Activated effector memory CD4-positive, alpha-beta T cell treated with Interleukin-2 at 50 U/mL for 16 hours (primary cell): ENCODE results near the gene RPS6KA6.

Source experiments
- DNase-seq: peaks from one replicate; pipeline ENCODE4 v3.0.0-alpha.2; 2020

The RPS6KA6 gene

GRCh38 chrX:84187533-84188319 lies at the start of gene RPS6KA6:
RPS6KA6 (minus strand) TSS chrX:84188199; CDS start chrX:84187899, 300 bp downstream.
- no peak for DNase-seq

GRCh38 chrX:84224741-84225140 lies 36.7 kb upstream of the RPS6KA6 start:
- no peak for DNase-seq

GRCh38 chrX:84223261-84223660 lies 35.3 kb upstream of the RPS6KA6 start:
- no peak for DNase-seq

- no peak for DNase-seq
Measured at GRCh38 chrX:84221181-84221580, 33.2 kb upstream of the RPS6KA6 start.

- no peak for DNase-seq
Measured at GRCh38 chrX:84219551-84219950, 31.6 kb upstream of the RPS6KA6 start.

GRCh38 chrX:84218726-84219125 lies 30.7 kb upstream of the RPS6KA6 start:
- DNase-seq, result no peak

- no peak for DNase-seq
Measured at GRCh38 chrX:84216881-84217280, 28.9 kb upstream of the RPS6KA6 start.

GRCh38 chrX:84216406-84216805 lies 28.4 kb upstream of the RPS6KA6 start:
- no peak for DNase-seq

GRCh38 chrX:84205276-84205675 lies 17.3 kb upstream of the RPS6KA6 start:
- no peak for DNase-seq

- DNase-seq, result no peak
Measured at GRCh38 chrX:84199688-84200087, 11.7 kb upstream of the RPS6KA6 start.

GRCh38 chrX:84197550-84197949 lies 9.6 kb upstream of the RPS6KA6 start:
- DNase-seq, result no peak

- DNase-seq, result no peak
Measured at GRCh38 chrX:84192006-84192405, 4.0 kb upstream of the RPS6KA6 start.

- no peak for DNase-seq
Measured at GRCh38 chrX:84189125-84189524, 1.1 kb upstream of the RPS6KA6 start.

- no peak for DNase-seq
Measured at GRCh38 chrX:84188320-84188834, 378 bp upstream of the RPS6KA6 start.

GRCh38 chrX:84186603-84187532 lies 1.1 kb downstream of the RPS6KA6 start:
- no peak for DNase-seq

- DNase-seq, result no peak
Measured at GRCh38 chrX:84182516-84182915, 5.5 kb downstream of the RPS6KA6 start.

- no peak for DNase-seq
Measured at GRCh38 chrX:84175958-84176357, 12.0 kb downstream of the RPS6KA6 start.

- no peak for DNase-seq
Measured at GRCh38 chrX:84175274-84175673, 12.7 kb downstream of the RPS6KA6 start.

GRCh38 chrX:84174348-84174747 lies 13.7 kb downstream of the RPS6KA6 start:
- DNase-seq, result no peak

GRCh38 chrX:84170931-84171330 lies 17.1 kb downstream of the RPS6KA6 start:
- DNase-seq, result no peak

- DNase-seq, result no peak
Measured at GRCh38 chrX:84168574-84168973, 19.4 kb downstream of the RPS6KA6 start.

GRCh38 chrX:84168095-84168494 lies 19.9 kb downstream of the RPS6KA6 start:
- no peak for DNase-seq

- no peak for DNase-seq
Measured at GRCh38 chrX:84165711-84166110, 22.3 kb downstream of the RPS6KA6 start.

GRCh38 chrX:84162401-84162800 lies 25.6 kb downstream of the RPS6KA6 start:
- DNase-seq, result no peak
